Gastroesophageal sphincter (tissue), 3 donors: ENCODE data around the gene PCSK7.

ENCODE experiments used
- EP300 ChIP-seq: sonication (generic); formaldehyde crosslinking; IDR thresholded peaks from one replicate; pipeline ENCODE4 v1.6.1; 2017; ENCODE audit warnings: antibody characterized with exemption, mild to moderate bottlenecking
- POLR2A ChIP-seq, 2 donors: fragments of 450-650 bp; IDR thresholded peaks; one replicate each; pipeline ENCODE4 v1.6.1; 2017; ENCODE audit warnings: antibody characterized with exemption in 2 of 2, mild to moderate bottlenecking in 2 of 2, moderate library complexity in 1 of 2
- POLR2AphosphoS5 ChIP-seq: sonication (generic); formaldehyde crosslinking; IDR thresholded peaks from one replicate; pipeline ENCODE4 v1.6.1; 2017; ENCODE audit warnings: antibody characterized with exemption
- TF ChIP-seq, protein P1 (sequence below), 4 experiments: fragments of 200-600 bp in 2 of 4; fragments of 450-650 bp in 2 of 4; sonication (generic) in 1 of 4; IDR thresholded peaks; one replicate each; pipeline ENCODE4 v1.5.1; 2017 to 2019; ENCODE audit warnings: antibody characterized with exemption in 4 of 4, mild to moderate bottlenecking in 2 of 4, moderate library complexity in 2 of 4

DNA sequence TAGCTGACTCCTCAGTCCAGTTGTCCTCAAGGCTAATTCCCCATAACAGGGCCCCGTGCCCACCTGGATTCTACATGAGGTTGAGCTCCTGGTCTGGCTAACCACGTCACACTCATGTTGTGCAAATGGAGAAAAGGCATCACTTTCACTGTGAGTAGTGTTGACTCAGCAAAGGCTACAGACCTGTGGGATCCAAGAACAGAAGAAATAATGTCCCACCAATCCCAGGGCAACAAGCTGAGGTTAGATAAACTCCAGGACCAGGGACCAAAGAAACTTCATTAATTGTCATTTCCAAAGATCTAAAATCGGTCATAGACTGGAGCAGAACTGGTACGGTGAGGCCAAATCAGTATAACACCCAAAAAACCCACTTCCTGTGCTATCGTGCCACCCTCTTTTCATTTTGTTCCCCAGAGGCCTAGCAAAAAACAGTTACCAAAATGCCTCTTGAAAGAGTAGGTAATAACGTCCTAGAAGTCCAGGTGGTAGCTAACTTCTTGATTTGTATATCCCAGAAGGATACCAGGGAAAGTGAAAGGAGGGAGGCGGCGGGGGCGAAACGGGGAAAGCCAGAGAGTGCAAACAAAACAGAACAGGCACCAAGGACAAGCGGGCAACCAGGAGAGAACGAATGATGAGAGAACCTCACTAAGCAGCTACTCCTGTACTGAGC is 1.4 kb downstream of the PCSK7 start:
- TF ChIP-seq, protein P1, sequence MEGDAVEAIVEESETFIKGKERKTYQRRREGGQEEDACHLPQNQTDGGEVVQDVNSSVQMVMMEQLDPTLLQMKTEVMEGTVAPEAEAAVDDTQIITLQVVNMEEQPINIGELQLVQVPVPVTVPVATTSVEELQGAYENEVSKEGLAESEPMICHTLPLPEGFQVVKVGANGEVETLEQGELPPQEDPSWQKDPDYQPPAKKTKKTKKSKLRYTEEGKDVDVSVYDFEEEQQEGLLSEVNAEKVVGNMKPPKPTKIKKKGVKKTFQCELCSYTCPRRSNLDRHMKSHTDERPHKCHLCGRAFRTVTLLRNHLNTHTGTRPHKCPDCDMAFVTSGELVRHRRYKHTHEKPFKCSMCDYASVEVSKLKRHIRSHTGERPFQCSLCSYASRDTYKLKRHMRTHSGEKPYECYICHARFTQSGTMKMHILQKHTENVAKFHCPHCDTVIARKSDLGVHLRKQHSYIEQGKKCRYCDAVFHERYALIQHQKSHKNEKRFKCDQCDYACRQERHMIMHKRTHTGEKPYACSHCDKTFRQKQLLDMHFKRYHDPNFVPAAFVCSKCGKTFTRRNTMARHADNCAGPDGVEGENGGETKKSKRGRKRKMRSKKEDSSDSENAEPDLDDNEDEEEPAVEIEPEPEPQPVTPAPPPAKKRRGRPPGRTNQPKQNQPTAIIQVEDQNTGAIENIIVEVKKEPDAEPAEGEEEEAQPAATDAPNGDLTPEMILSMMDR (IDR thresholded peaks at IDR 0.05), result no peak
- TF ChIP-seq POLR2A (IDR thresholded peaks at IDR 0.05), result no peak
- no peak for TF ChIP-seq POLR2AphosphoS5
- TF ChIP-seq EP300, result no peak
